GM12872 (cell line): ENCODE results near the gene PPP2R3C.

Experiments used
- TF ChIP-seq, protein P1 (sequence below): IDR thresholded peaks from 3 replicates; pipeline ENCODE4 v1.5.1; 2011; ENCODE audit warnings: low read depth, mild to moderate bottlenecking, low read length, moderate library complexity; ENCODE audit not compliant: insufficient read depth

Gene PPP2R3C

DNA sequence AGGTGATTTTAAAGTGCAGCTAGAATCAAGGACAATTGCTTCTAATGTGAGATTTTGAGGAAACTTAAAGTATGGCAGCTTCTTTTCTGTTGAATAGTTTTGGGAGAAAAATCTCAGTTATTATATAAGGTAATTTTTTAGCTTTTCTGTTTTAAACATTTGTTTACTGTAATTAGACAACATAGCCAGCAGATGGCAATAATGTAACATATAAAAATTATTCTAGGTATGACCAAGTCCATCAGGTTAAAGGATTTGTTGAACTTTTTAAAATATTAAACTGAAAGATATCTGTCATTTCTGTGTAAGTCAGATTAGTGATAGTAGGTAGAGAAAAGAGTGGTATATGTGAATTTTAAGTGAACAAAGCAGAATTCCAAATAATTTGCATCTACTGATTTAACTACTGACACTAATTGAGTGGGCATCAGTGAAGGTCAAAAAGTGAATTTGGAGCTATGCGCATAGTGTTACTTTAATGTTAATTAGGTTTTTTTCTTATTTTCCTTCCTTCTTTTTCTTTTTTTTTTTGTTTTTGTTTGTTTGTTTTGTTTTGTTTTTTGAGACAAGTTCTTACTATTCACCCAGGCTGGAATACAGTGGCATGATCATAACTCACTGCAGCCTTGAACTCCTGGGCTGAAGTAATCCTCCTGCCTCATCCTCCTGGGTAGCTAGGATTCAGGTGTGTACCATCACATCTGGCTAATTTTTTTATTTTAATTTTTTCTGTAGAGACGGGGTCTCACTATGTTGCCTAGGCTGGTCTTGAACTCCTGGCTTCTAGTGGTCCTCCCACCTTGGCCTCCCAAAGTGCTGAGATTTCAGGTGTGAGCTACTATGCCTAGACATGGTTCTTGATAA is 19.2 kb upstream of the PPP2R3C start:
- TF ChIP-seq, protein P1, sequence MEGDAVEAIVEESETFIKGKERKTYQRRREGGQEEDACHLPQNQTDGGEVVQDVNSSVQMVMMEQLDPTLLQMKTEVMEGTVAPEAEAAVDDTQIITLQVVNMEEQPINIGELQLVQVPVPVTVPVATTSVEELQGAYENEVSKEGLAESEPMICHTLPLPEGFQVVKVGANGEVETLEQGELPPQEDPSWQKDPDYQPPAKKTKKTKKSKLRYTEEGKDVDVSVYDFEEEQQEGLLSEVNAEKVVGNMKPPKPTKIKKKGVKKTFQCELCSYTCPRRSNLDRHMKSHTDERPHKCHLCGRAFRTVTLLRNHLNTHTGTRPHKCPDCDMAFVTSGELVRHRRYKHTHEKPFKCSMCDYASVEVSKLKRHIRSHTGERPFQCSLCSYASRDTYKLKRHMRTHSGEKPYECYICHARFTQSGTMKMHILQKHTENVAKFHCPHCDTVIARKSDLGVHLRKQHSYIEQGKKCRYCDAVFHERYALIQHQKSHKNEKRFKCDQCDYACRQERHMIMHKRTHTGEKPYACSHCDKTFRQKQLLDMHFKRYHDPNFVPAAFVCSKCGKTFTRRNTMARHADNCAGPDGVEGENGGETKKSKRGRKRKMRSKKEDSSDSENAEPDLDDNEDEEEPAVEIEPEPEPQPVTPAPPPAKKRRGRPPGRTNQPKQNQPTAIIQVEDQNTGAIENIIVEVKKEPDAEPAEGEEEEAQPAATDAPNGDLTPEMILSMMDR: peak; percentile 10; the same call in 1 of the 3 replicates

DNA sequence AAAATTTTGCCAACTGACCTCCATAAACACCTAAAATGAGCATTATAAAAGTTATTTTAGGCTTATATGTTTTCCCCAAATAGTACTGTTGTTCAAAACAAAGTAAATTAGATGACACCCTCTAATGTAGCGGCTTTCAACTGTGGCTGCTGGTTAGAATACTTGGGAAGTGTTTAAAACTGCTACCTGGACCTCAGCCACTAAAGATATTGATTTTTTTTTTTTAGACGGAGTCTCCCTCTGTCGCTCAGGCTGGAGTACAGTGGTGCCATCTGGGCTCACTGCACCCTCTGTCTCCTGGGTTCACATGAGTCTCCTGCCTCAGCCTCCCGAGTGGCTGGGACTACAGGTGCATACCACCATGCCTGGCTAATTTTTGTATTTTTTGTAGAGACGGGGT is 16.8 kb upstream of the PPP2R3C start:
- TF ChIP-seq, protein P1: no peak

DNA sequence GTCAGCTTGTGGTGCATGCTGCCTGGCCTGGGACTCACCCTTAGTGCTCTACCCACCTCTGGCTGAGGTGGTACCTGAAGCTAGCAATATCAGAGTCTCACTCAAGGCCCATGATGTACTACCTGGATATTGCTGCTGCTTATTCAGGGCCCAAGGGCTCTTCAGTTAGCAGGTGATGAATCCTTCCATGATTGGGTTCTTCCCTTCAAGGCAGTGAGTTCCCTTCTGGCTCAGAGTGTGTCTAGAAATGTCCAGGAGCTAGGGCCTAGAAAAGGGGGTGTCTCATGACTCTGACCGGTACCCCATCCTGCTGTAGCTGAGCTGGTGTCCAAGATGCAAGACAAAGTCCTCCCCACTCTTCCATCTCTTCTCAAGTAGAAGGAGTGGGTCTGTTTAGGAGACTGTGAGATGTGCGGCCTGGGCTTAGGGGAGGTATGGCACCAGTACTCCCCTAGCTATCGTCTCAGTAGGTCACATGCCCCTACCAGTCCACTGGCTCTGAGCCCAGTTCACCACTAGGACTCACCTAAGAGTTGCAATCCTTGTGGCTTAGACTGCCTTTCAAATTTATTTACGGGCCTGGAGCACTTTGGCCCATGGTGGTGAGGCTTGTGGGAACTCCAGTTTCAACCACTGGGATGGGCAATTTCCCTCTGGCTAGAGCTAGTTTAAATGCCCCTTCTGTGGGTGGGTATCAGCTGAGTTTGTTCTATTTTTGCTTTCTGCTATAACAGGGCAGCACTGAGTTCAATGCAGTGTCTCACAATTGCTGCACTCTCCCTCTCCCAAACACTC is 12.7 kb upstream of the PPP2R3C start:
- TF ChIP-seq, protein P1: no peak

DNA sequence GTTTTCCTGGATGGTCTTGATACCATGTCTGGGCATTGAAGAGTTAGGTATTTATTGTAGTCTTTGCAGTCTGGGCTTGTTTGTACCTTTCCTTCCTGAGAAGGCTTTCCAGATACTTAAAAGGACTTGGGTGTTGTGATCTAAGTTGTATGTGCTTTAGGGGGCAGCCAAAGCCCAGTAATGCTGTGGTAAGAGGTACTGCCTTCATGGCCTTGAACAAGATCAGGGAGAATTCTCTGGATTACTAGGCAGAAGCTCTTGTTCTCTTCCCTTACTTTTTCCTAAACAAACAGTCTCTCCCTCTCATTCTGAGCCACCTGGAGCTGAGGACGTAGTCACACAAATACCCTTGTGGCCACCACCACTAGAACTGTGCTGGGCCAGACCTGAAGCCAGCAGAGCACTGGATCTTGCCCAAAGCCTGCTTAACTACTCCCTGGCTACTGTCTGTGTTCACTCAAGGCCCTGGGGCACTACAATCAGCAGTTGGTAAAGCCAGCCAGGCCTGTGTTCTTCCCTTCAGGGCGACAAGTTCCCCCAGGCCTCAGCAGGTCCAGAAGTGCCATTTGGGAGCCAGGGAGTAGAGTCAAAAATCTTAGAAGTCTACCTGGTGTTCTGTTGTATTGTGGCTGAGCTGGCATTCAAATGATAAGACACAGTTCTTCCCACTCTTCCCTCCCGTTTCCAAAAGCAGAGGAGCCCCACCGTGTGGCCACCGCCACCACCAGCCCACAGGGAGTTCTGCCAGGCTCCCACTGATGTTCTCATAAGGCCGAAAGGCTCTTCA is 11.9 kb upstream of the PPP2R3C start:
- TF ChIP-seq, protein P1: no peak

DNA sequence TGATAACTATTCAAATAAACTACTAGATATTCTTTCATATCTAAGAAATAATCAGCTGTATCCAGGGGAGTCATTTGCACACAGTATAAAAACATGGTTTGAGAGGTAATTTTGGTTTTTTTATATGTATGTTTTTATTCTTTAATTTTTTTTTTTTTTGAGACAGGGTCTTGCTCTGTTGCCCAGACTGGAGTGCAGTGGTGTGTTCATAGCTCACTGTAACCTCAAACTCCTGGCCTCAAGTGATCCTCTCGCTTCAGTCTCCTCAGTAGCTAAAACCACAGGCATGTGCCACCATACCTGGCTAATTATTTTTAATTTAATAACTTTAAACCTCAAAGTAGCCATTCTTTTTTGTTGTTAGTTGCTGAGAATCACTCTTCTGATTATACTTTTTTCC is 2.3 kb upstream of the PPP2R3C start:
- TF ChIP-seq, protein P1: no peak

DNA sequence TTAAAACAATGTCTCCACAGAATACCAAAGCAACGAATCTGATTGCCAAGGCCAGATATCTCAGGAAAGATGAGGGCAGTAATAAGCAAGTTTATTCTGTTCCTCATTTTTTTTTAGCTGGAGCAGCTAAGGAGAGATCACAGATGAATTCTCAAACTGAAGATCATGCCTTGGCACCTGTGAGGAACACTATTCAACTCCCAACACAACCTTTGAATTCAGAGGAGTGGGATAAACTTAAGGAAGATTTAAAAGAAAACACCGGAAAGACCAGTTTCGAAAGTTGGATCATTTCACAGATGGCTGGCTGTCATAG is 1.6 kb upstream of the PPP2R3C start:
- TF ChIP-seq, protein P1: no peak
